ENCODE data around the gene CRADD.
"Not testable (repeated sequence)": the region's sequence is repeated elsewhere in the genome, so short reads cannot be mapped to it uniquely, and the experiment has no call there.

CRADD gene

DNA sequence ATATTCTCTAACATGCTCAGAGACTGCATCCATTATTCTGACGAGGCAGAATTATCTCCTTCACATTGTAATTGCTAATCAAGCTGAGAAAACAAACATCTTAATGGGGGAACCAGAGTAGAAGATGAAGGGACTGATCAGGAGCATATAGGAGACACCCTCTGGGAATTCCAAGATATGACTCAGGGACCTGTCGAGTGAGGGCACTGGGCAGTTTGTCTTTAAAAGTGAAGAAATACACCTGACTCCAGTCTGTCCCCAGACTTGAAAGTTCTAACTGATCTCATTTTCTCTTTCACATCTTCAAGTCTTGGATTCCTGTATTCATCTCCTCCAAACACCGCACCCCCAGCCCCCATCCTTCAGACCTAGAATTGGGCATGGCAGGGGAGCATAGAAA, 244.3 kb downstream of the CRADD start:
- H3K27ac ChIP-seq (ENCODE audit: low read depth, low read length, severe bottlenecking) = no peak overlapping the region
- 70 to 100% methylated on average over 1 to 2 of the region's 3 CpGs for WGBS, 2 experiments (ENCODE audit: insufficient coverage in 2 of 2)

GRCh38 chr12:93922583-93923006, 245.4 kb downstream of the CRADD start:
- Histone ChIP-seq H3K27ac (ENCODE audit: low read depth, low read length, severe bottlenecking) (no peak overlapping the region), H3K9me3 (ENCODE audit: control insufficient read depth, low read length) (peaks cover 13% of the 10 kb centered on the region), H3K4me1 (ENCODE audit: control insufficient read depth, insufficient read depth, low read length, poor library complexity, severe bottlenecking) (no peaks in the 10 kb centered on the region), H3K4me3 (ENCODE audit: extremely low read depth, insufficient read depth, low read length, poor library complexity, severe bottlenecking) (no peak overlapping the region), H3K36me3 (ENCODE audit: control insufficient read depth, insufficient read depth, low read length) (no peaks in the 10 kb centered on the region)
- 100% methylated on average over 3 of the region's 5 CpGs; no CpG with 5 or more reads in 1 of the 2 experiments for WGBS, 2 experiments (ENCODE audit: insufficient coverage in 2 of 2)

More for the DNA sequence above, 244.3 kb downstream of the CRADD start:
- Histone ChIP-seq H3K4me3 (ENCODE audit: extremely low read depth, insufficient read depth, low read length, poor library complexity, severe bottlenecking) (no peak overlapping the region), H3K4me1 (ENCODE audit: control insufficient read depth, insufficient read depth, low read length, poor library complexity, severe bottlenecking) (no peaks in the 10 kb centered on the region), H3K9me3 (ENCODE audit: control insufficient read depth, low read length) (peaks cover 12% of the 10 kb centered on the region), H3K36me3 (ENCODE audit: control insufficient read depth, insufficient read depth, low read length) (no peaks in the 10 kb centered on the region)

- Histone ChIP-seq H3K9me3 (ENCODE audit: control insufficient read depth, low read length) (peaks cover 13% of the 10 kb centered on the region), H3K27ac (ENCODE audit: low read depth, low read length, severe bottlenecking) (no peak overlapping the region), H3K4me1 (ENCODE audit: control insufficient read depth, insufficient read depth, low read length, poor library complexity, severe bottlenecking) (no peaks in the 10 kb centered on the region), H3K4me3 (ENCODE audit: extremely low read depth, insufficient read depth, low read length, poor library complexity, severe bottlenecking) (no peak overlapping the region), H3K36me3 (ENCODE audit: control insufficient read depth, insufficient read depth, low read length) (no peaks in the 10 kb centered on the region)
Observed at GRCh38 chr12:93924367-93924766, 247.2 kb downstream of the CRADD start.

DNA sequence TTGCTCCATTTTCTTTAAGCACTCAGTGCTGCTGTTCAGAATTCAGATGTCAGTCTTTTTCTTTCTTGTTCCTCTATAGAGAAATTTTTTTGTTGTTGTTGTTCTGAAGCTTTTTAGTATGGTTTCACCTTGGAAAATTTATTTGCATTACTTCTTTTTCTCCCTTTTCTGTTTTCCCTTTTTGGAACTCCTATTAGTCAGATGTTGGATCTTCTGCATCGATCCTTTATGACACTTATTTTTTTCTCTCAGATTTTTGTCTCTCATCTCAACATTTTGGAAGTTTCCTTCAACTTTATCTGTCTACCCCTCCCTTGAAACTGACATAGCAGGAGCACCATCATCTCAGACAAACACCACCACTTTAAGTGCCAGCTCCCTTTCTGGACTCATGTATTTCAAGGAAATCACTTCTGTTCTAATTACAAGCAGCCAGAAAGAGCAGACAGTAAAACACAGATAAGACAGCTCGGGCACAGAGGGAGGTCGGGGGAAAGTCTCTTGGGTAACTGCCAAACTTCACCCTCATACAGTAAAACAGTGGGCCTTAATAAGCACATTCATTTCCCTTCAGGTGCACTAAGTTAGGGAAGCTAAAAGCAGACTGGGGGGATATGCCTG, 248.5 kb downstream of the CRADD start:
- 76 to 83% methylated on average over 1 to 2 of the region's 3 CpGs for WGBS, 2 experiments (ENCODE audit: insufficient coverage in 2 of 2)
- H3K36me3 ChIP-seq (ENCODE audit: control insufficient read depth, insufficient read depth, low read length) = no peaks in the 10 kb centered on the region
- H3K4me3 ChIP-seq (ENCODE audit: extremely low read depth, insufficient read depth, low read length, poor library complexity, severe bottlenecking) = no peak overlapping the region
- no peaks in the 10 kb centered on the region for H3K4me1 ChIP-seq (ENCODE audit: control insufficient read depth, insufficient read depth, low read length, poor library complexity, severe bottlenecking)
- peaks cover 13% of the 10 kb centered on the region for H3K9me3 ChIP-seq (ENCODE audit: control insufficient read depth, low read length)
- H3K27ac ChIP-seq (ENCODE audit: low read depth, low read length, severe bottlenecking) = no peak overlapping the region

DNA sequence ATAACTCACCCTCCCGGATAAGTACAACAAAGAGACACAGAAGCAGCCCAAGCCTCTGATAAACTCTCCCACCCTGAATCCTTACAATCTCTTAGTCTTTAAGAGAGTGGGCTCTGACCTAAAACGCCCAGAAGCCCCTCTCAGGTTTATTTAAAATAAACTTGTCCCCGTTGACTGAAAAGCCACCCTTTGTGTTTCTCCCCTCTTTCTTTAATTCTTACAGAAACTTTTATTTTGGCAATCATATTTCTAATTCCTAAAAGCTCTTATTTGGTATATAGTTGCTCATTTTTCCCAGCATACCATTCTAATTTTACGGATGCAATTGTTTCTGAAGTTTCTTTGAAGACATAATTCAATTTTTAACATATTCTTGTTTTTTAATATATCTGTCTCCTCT, 249.1 kb downstream of the CRADD start:
- 80 to 83% methylated on average over 1 of the region's 4 CpGs for WGBS, 2 experiments (ENCODE audit: insufficient coverage in 2 of 2)
- Histone ChIP-seq H3K4me1 (ENCODE audit: control insufficient read depth, insufficient read depth, low read length, poor library complexity, severe bottlenecking) (no peaks in the 10 kb centered on the region), H3K9me3 (ENCODE audit: control insufficient read depth, low read length) (peaks cover 13% of the 10 kb centered on the region), H3K36me3 (ENCODE audit: control insufficient read depth, insufficient read depth, low read length) (no peaks in the 10 kb centered on the region), H3K27ac (ENCODE audit: low read depth, low read length, severe bottlenecking) (no peak overlapping the region), H3K4me3 (ENCODE audit: extremely low read depth, insufficient read depth, low read length, poor library complexity, severe bottlenecking) (no peak overlapping the region)

GRCh38 chr12:93929081-93929480, 251.9 kb downstream of the CRADD start:
- H3K4me3 ChIP-seq (ENCODE audit: extremely low read depth, insufficient read depth, low read length, poor library complexity, severe bottlenecking) = not testable (repeated sequence)
- peaks cover 13% of the 10 kb centered on the region for H3K9me3 ChIP-seq (ENCODE audit: control insufficient read depth, low read length)

DNA sequence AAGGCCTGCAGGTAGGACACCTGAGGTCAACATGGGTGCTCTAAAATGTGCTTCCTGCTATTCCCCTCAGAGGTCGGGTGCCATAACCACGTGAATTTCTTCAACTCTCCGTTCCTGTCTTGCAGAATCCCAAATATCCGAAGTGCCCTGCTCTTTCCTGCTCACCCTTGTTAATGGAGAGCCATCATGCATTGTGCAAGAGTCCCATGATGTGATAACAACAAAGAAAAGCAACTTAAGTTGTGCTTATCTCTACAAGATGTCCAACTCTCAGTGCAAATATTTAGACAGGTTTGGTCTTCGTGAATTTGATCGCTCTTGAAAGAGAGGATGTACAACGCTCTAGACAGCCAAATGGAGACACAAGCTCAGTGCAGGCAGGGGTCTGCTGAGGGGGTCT, 260.6 kb downstream of the CRADD start:
- Histone ChIP-seq H3K9me3 (ENCODE audit: control insufficient read depth, low read length) (no peaks in the 10 kb centered on the region), H3K27ac (ENCODE audit: low read depth, low read length, severe bottlenecking) (no peak overlapping the region)
- WGBS, 2 experiments (ENCODE audit: insufficient coverage in 2 of 2) = 82 to 91% methylated on average over 5 to 6 of the region's 7 CpGs

More at GRCh38 chr12:93929081-93929480, 251.9 kb downstream of the CRADD start:
- not testable (repeated sequence) for H3K4me1 ChIP-seq (ENCODE audit: control insufficient read depth, insufficient read depth, low read length, poor library complexity, severe bottlenecking); H3K27ac ChIP-seq (ENCODE audit: low read depth, low read length, severe bottlenecking); H3K36me3 ChIP-seq (ENCODE audit: control insufficient read depth, insufficient read depth, low read length)
- 100% methylated on average over 1 to 2 of the region's 4 CpGs for WGBS, 2 experiments (ENCODE audit: insufficient coverage in 2 of 2)

DNA sequence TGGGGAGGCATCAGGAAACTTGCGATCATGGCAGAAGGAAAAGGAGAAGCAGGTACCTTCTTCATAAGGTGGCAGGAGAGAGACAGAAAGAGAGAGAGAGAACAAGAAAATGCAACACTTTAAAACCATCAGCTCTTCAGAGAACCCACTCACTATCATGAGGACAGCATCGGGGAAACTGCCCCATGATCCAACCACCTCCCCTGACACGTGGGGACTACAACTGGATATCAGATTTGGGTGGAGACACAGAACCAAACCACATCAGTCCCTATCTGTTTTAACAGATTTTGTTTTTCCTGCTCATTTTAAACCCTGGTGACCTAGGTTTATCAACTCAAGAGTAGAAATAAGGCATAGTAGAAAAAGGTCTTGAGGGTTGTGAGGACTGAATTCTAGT, 261.1 kb downstream of the CRADD start:
- no peaks in the 10 kb centered on the region for H3K4me1 ChIP-seq (ENCODE audit: control insufficient read depth, insufficient read depth, low read length, poor library complexity, severe bottlenecking)
- WGBS, 2 experiments (ENCODE audit: insufficient coverage in 2 of 2) = 80 to 90% methylated on average over 1 to 2 of the region's 3 CpGs
- H3K27ac ChIP-seq (ENCODE audit: low read depth, low read length, severe bottlenecking) = no peak overlapping the region
- no peaks in the 10 kb centered on the region for H3K36me3 ChIP-seq (ENCODE audit: control insufficient read depth, insufficient read depth, low read length)
- H3K4me3 ChIP-seq (ENCODE audit: extremely low read depth, insufficient read depth, low read length, poor library complexity, severe bottlenecking) = no peak overlapping the region
- H3K9me3 ChIP-seq (ENCODE audit: control insufficient read depth, low read length) = no peaks in the 10 kb centered on the region

More for the DNA sequence above, 260.6 kb downstream of the CRADD start:
- Histone ChIP-seq H3K4me1 (ENCODE audit: control insufficient read depth, insufficient read depth, low read length, poor library complexity, severe bottlenecking) (no peaks in the 10 kb centered on the region), H3K36me3 (ENCODE audit: control insufficient read depth, insufficient read depth, low read length) (no peaks in the 10 kb centered on the region), H3K4me3 (ENCODE audit: extremely low read depth, insufficient read depth, low read length, poor library complexity, severe bottlenecking) (no peak overlapping the region)

- Histone ChIP-seq H3K4me3 (ENCODE audit: extremely low read depth, insufficient read depth, low read length, poor library complexity, severe bottlenecking) (no peak overlapping the region), H3K9me3 (ENCODE audit: control insufficient read depth, low read length) (no peaks in the 10 kb centered on the region), H3K27ac (ENCODE audit: low read depth, low read length, severe bottlenecking) (no peak overlapping the region), H3K4me1 (ENCODE audit: control insufficient read depth, insufficient read depth, low read length, poor library complexity, severe bottlenecking) (no peaks in the 10 kb centered on the region), H3K36me3 (ENCODE audit: control insufficient read depth, insufficient read depth, low read length) (no peaks in the 10 kb centered on the region)
- no CpG with 5 or more reads among the region's 2 CpGs for WGBS, 2 experiments (ENCODE audit: insufficient coverage in 2 of 2)
Observed at GRCh38 chr12:93938931-93939330, 261.8 kb downstream of the CRADD start.

DNA sequence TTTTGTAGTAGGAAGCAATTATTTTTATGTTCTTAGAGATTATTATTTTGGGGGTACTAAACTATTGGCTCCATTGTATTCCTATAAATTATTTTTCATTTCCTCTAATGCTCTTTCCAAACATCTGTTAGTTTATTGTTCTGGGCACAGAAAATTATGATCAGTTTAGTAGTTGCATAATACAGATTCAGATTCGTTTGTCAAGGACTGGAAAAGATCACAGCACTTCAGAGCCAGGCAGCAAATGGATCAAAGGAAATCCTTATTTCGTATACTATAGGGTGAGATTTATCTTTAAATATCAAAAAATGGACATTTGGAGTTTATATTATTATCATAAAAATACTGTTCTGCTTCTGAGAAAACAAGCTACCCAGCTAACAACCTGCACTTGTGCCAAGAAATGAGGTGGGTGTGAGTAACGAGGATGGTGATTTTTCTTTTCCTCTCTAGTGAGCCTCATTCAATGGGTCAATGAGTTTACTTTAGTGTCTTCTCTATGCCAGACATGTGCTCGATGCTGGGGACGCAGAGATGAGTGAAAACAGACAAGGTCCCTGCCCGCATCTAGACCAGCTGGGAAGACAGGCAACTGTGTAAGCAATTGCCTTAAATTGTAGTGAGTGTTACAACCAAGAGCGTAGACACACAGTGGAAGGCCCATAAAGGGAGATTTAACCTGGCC, 262.6 kb downstream of the CRADD start:
- H3K27ac ChIP-seq (ENCODE audit: low read depth, low read length, severe bottlenecking) = no peak overlapping the region
- no peaks in the 10 kb centered on the region for H3K4me1 ChIP-seq (ENCODE audit: control insufficient read depth, insufficient read depth, low read length, poor library complexity, severe bottlenecking)
- no peak overlapping the region for H3K4me3 ChIP-seq (ENCODE audit: extremely low read depth, insufficient read depth, low read length, poor library complexity, severe bottlenecking)
- H3K36me3 ChIP-seq (ENCODE audit: control insufficient read depth, insufficient read depth, low read length) = no peaks in the 10 kb centered on the region
- 79 to 100% methylated on average over 5 of the region's 7 CpGs for WGBS, 2 experiments (ENCODE audit: insufficient coverage in 2 of 2)
- no peaks in the 10 kb centered on the region for H3K9me3 ChIP-seq (ENCODE audit: control insufficient read depth, low read length)

- Histone ChIP-seq H3K9me3 (ENCODE audit: control insufficient read depth, low read length) (no peaks in the 10 kb centered on the region), H3K4me1 (ENCODE audit: control insufficient read depth, insufficient read depth, low read length, poor library complexity, severe bottlenecking) (no peaks in the 10 kb centered on the region)
- 68 to 86% methylated on average over 1 to 2 of the region's 2 CpGs for WGBS, 2 experiments (ENCODE audit: insufficient coverage in 2 of 2)
Observed at GRCh38 chr12:93943780-93944179, 266.6 kb downstream of the CRADD start.

More at GRCh38 chr12:93943780-93944179, 266.6 kb downstream of the CRADD start:
- Histone ChIP-seq H3K4me3 (ENCODE audit: extremely low read depth, insufficient read depth, low read length, poor library complexity, severe bottlenecking) (no peak overlapping the region), H3K27ac (ENCODE audit: low read depth, low read length, severe bottlenecking) (no peak overlapping the region), H3K36me3 (ENCODE audit: control insufficient read depth, insufficient read depth, low read length) (no peaks in the 10 kb centered on the region)

All from mesodermal cell (in vitro differentiated cells).